ENCODE results near the gene USP22. TPM values are rescaled to one million over a fixed set of nuclear protein-coding genes. Genes with fewer than 3 reads are reported as not detected.

Gene USP22
- total RNA-seq, 1 donor from 2014 or later = 139 TPM

- DNase-seq (no peak), ATAC-seq (ENCODE audit: poor library complexity) (no peak)
- intact Hi-C loops (cut with DNase I) = no loop called here
These were observed 35.2 kb downstream of the USP22 start for GRCh38 chr17:21007646-21008045.

GRCh38 chr17:21005803-21006202 lies 37.0 kb downstream of the USP22 start:
- no peak for ATAC-seq (ENCODE audit: poor library complexity)
- no peak for DNase-seq
- intact Hi-C loops (cut with DNase I) = no loop called here

- no peak for ATAC-seq (ENCODE audit: poor library complexity)
- intact Hi-C loops (cut with DNase I) = no loop called here
These were observed 37.4 kb downstream of the USP22 start for GRCh38 chr17:21005367-21005766.

GRCh38 chr17:21004016-21004930 lies 38.5 kb downstream of the USP22 start:
- intact Hi-C loops (cut with DNase I) = no loop called here
- ATAC-seq (ENCODE audit: poor library complexity) (no peak), DNase-seq (no peak)

More at GRCh38 chr17:21005367-21005766, 37.4 kb downstream of the USP22 start:
- no peak for DNase-seq

- ATAC-seq (ENCODE audit: poor library complexity) (no peak), DNase-seq (no peak)
- intact Hi-C loops (cut with DNase I) = no loop called here
These were observed 39.7 kb downstream of the USP22 start for GRCh38 chr17:21003007-21003621.

GRCh38 chr17:21002309-21003006 lies 40.4 kb downstream of the USP22 start:
- intact Hi-C loops (cut with DNase I) = no loop called here
- DNase-seq (no peak), ATAC-seq (ENCODE audit: poor library complexity) (no peak)

- intact Hi-C loops (cut with DNase I) = no loop called here
- ATAC-seq (ENCODE audit: poor library complexity) = no peak
- no peak for DNase-seq
These were observed 41.0 kb downstream of the USP22 start for GRCh38 chr17:21001813-21002221.

- DNase-seq = no peak
- ATAC-seq (ENCODE audit: poor library complexity) = no peak
- intact Hi-C loops (cut with DNase I) = no loop called here
These were observed 41.5 kb downstream of the USP22 start for GRCh38 chr17:21001111-21001812.

GRCh38 chr17:20999841-21000532 lies 42.8 kb downstream of the USP22 start:
- intact Hi-C loops (cut with DNase I) = loop anchor here (5.0 kb wide), 1 partner anchor 93 kb away; no protein-coding TSS in a partner anchor
- no peak for ATAC-seq (ENCODE audit: poor library complexity)

GRCh38 chr17:20999044-20999573 lies 43.7 kb downstream of the USP22 start:
- intact Hi-C loops (cut with DNase I) = loop anchor here (5.0 kb wide), 1 partner anchor 92 kb away; no protein-coding TSS in a partner anchor
- ATAC-seq (ENCODE audit: poor library complexity) (peak; percentile 25), DNase-seq (no peak)

More at GRCh38 chr17:20999841-21000532, 42.8 kb downstream of the USP22 start:
- DNase-seq = no peak

- DNase-seq = no peak
- intact Hi-C loops (cut with DNase I) = loop anchor here (5.0 kb wide), 1 partner anchor 91 kb away; no protein-coding TSS in a partner anchor
- ATAC-seq (ENCODE audit: poor library complexity) = no peak
These were observed 44.2 kb downstream of the USP22 start for GRCh38 chr17:20998571-20999043.

GRCh38 chr17:20997711-20998570 lies 44.9 kb downstream of the USP22 start:
- DNase-seq (no peak), ATAC-seq (ENCODE audit: poor library complexity) (no peak)
- intact Hi-C loops (cut with DNase I) = loop anchor here (5.0 kb wide), 1 partner anchor 91 kb away; no protein-coding TSS in a partner anchor

- no peak for DNase-seq
- ATAC-seq (ENCODE audit: poor library complexity) = no peak
- intact Hi-C loops (cut with DNase I) = loop anchor here (5.0 kb wide), 1 partner anchor 90 kb away; no protein-coding TSS in a partner anchor
These were observed 45.8 kb downstream of the USP22 start for GRCh38 chr17:20996724-20997615.

- no peak for DNase-seq
- no peak for ATAC-seq (ENCODE audit: poor library complexity)
- intact Hi-C loops (cut with DNase I) = loop anchor here (5.0 kb wide), 1 partner anchor 89 kb away; no protein-coding TSS in a partner anchor
These were observed 46.7 kb downstream of the USP22 start for GRCh38 chr17:20995873-20996723.

All from Right ventricle myocardium superior (tissue), 1 donor.